GM06990 (cell line): ENCODE data around the gene PATJ.

ENCODE experiments used
- DNase-seq: peaks from one replicate; pipeline ENCODE4 v3.0.0-alpha.2; 2011; ENCODE audit not compliant: insufficient read length; ENCODE audit errors: extremely low read depth
- H3K27me3 ChIP-seq: replicated peaks from 2 replicates; pipeline ENCODE4 v1.6.0; 2011; ENCODE audit warnings: low read length; ENCODE audit not compliant: control insufficient read depth, insufficient read depth
- H3K36me3 ChIP-seq: 2 replicates; pipeline ENCODE4 v1.5.1; 2011; ENCODE audit warnings: low read length; ENCODE audit not compliant: control insufficient read depth, insufficient read depth
- H3K4me3 ChIP-seq: replicated peaks from 2 replicates; pipeline ENCODE4 v1.5.1; 2011; ENCODE audit warnings: low read depth, mild to moderate bottlenecking, control low read depth, low read length
- TF ChIP-seq, protein P1 (sequence below): IDR thresholded peaks from 2 replicates; pipeline ENCODE4 v1.5.1; 2011; ENCODE audit warnings: low read length, control low read depth, mild to moderate bottlenecking, inconsistent platforms; ENCODE audit not compliant: insufficient read depth, poor library complexity, severe bottlenecking

PATJ gene

GRCh38 chr1:61993331-61993961 is 251.2 kb downstream of the PATJ start:
- no peaks in the 10 kb centered on the region for H3K36me3 ChIP-seq
- no peaks in the 10 kb centered on the region for H3K27me3 ChIP-seq
- no peak overlapping the region for H3K4me3 ChIP-seq
- no peak for DNase-seq
- TF ChIP-seq, protein P1, sequence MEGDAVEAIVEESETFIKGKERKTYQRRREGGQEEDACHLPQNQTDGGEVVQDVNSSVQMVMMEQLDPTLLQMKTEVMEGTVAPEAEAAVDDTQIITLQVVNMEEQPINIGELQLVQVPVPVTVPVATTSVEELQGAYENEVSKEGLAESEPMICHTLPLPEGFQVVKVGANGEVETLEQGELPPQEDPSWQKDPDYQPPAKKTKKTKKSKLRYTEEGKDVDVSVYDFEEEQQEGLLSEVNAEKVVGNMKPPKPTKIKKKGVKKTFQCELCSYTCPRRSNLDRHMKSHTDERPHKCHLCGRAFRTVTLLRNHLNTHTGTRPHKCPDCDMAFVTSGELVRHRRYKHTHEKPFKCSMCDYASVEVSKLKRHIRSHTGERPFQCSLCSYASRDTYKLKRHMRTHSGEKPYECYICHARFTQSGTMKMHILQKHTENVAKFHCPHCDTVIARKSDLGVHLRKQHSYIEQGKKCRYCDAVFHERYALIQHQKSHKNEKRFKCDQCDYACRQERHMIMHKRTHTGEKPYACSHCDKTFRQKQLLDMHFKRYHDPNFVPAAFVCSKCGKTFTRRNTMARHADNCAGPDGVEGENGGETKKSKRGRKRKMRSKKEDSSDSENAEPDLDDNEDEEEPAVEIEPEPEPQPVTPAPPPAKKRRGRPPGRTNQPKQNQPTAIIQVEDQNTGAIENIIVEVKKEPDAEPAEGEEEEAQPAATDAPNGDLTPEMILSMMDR: no peak

GRCh38 chr1:61995641-61996040 is 253.4 kb downstream of the PATJ start:
- Histone ChIP-seq H3K27me3 (no peaks in the 10 kb centered on the region), H3K36me3 (no peaks in the 10 kb centered on the region), H3K4me3 (no peak overlapping the region)
- DNase-seq: no peak
- TF ChIP-seq, protein P1: no peak

- Histone ChIP-seq H3K27me3 (no peaks in the 10 kb centered on the region), H3K4me3 (no peak overlapping the region), H3K36me3 (no peaks in the 10 kb centered on the region)
- no peak for DNase-seq
- TF ChIP-seq, protein P1: no peak
Observed at GRCh38 chr1:61997123-61997522, 254.8 kb downstream of the PATJ start.

DNA sequence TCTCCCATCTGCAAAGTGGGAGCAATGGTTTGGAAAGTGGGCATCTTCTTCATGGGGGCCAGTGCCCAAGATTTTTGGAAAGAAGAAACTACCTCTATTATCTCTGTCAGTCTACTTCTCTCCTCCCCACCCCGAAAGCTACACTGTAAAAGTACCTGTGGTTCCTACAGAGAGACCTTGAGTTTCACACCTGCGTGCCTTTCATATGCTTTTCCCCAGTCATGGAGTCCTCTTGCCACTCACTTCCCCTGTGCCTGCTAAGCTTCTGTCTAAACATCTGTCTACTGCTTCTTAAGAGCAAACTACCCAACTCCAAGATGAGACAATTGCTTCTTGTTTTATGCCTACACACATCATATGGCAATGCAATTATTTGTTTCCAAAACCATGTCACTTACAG is 261.5 kb downstream of the PATJ start:
- TF ChIP-seq, protein P1: no peak
- H3K27me3 ChIP-seq: no peaks in the 10 kb centered on the region
- H3K4me3 ChIP-seq: no peak overlapping the region
- no peaks in the 10 kb centered on the region for H3K36me3 ChIP-seq
- no peak for DNase-seq

GRCh38 chr1:62006690-62007089 is 264.4 kb downstream of the PATJ start:
- Histone ChIP-seq H3K4me3 (no peak overlapping the region), H3K27me3 (no peaks in the 10 kb centered on the region), H3K36me3 (no peaks in the 10 kb centered on the region)
- no peak for DNase-seq
- TF ChIP-seq, protein P1: no peak

- H3K4me3 ChIP-seq: no peak overlapping the region
- TF ChIP-seq, protein P1: no peak
- H3K36me3 ChIP-seq: no peaks in the 10 kb centered on the region
- H3K27me3 ChIP-seq: no peaks in the 10 kb centered on the region
- DNase-seq: no peak
Observed at GRCh38 chr1:62011006-62011405, 268.7 kb downstream of the PATJ start.
